ENCODE measurements around the gene CLEC5A.

DNA sequence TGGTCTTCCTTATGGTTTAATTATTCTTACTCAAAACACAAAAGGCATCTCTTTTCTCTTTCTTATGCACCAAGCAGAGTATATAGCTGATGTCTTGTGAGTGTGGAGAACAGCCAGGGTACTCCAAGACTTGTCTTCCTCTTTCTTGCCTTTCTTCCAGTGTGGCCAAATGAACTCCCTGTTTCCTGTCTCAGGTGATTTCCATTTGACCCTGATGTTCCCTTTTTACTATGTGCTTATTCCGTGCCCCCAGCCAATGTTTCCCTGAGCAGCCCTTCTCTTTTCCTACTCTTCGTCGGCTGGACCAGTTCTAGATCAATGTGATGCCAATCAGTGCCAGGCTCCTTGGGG, 18.0 kb downstream of the CLEC5A start:
- TF ChIP-seq, protein P1, sequence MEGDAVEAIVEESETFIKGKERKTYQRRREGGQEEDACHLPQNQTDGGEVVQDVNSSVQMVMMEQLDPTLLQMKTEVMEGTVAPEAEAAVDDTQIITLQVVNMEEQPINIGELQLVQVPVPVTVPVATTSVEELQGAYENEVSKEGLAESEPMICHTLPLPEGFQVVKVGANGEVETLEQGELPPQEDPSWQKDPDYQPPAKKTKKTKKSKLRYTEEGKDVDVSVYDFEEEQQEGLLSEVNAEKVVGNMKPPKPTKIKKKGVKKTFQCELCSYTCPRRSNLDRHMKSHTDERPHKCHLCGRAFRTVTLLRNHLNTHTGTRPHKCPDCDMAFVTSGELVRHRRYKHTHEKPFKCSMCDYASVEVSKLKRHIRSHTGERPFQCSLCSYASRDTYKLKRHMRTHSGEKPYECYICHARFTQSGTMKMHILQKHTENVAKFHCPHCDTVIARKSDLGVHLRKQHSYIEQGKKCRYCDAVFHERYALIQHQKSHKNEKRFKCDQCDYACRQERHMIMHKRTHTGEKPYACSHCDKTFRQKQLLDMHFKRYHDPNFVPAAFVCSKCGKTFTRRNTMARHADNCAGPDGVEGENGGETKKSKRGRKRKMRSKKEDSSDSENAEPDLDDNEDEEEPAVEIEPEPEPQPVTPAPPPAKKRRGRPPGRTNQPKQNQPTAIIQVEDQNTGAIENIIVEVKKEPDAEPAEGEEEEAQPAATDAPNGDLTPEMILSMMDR (IDR thresholded peaks at IDR 0.05), result no peak
- TF ChIP-seq ZFX (IDR thresholded peaks at IDR 0.05; ENCODE audit: borderline replicate concordance), result no peak

All from 22Rv1 (cell line).